Skeletal muscle satellite cell (primary cell): ENCODE data around the gene PARVA.

ENCODE experiments used
- H3K27me3 ChIP-seq: 2 replicates; pipeline ENCODE4 v1.7.0; 2013; ENCODE audit warnings: low read length; ENCODE audit not compliant: control insufficient read depth, insufficient read depth
- H3K36me3 ChIP-seq: 2 replicates; pipeline ENCODE4 v1.7.0; 2013; ENCODE audit warnings: mild to moderate bottlenecking, control low read depth, low read length; ENCODE audit not compliant: insufficient read depth
- H3K4me1 ChIP-seq: 2 replicates; pipeline ENCODE4 v1.7.0; 2013; ENCODE audit warnings: low read length; ENCODE audit not compliant: control insufficient read depth, insufficient read depth
- H3K4me2 ChIP-seq: 2 replicates; pipeline ENCODE4 v1.7.0; 2013; ENCODE audit warnings: mild to moderate bottlenecking, low read length
- H3K4me3 ChIP-seq: 2 replicates; pipeline ENCODE4 v1.7.0; 2013; ENCODE audit warnings: low read length
- H3K9ac ChIP-seq: 2 replicates; pipeline ENCODE4 v1.7.0; 2013; ENCODE audit warnings: mild to moderate bottlenecking, low read depth, low read length, moderate library complexity
- H3K9me3 ChIP-seq: replicated peaks from 2 replicates; pipeline ENCODE4 v1.7.0; 2013; ENCODE audit warnings: mild to moderate bottlenecking, control low read depth, low read length

The PARVA gene

GRCh38 chr11:12526789-12527188 lies 149.4 kb downstream of the PARVA start:
- no peak overlapping the region for H3K9ac ChIP-seq
- peaks cover 25% of the 10 kb centered on the region for H3K36me3 ChIP-seq
- H3K27me3 ChIP-seq, result no peaks in the 10 kb centered on the region
- H3K4me1 ChIP-seq, result peaks cover 20% of the 10 kb centered on the region
- no peak overlapping the region for H3K4me2 ChIP-seq
- H3K9me3 ChIP-seq, result no peaks in the 10 kb centered on the region
- no peak overlapping the region for H3K4me3 ChIP-seq

- Histone ChIP-seq H3K4me1 (peaks cover 20% of the 10 kb centered on the region), H3K27me3 (no peaks in the 10 kb centered on the region), H3K36me3 (peaks cover 36% of the 10 kb centered on the region), H3K9ac (no peak overlapping the region), H3K4me2 (no peak overlapping the region), H3K9me3 (no peaks in the 10 kb centered on the region), H3K4me3 (no peak overlapping the region)
These were observed 151.1 kb downstream of the PARVA start for GRCh38 chr11:12528487-12528886.

- Histone ChIP-seq H3K4me3 (no peak overlapping the region), H3K27me3 (no peaks in the 10 kb centered on the region), H3K36me3 (peaks cover 36% of the 10 kb centered on the region), H3K9ac (no peak overlapping the region), H3K4me1 (peaks cover 20% of the 10 kb centered on the region), H3K4me2 (no peak overlapping the region), H3K9me3 (no peaks in the 10 kb centered on the region)
These were observed 151.7 kb downstream of the PARVA start for GRCh38 chr11:12529041-12529440.

- H3K9ac ChIP-seq, result no peak overlapping the region
- peaks cover 36% of the 10 kb centered on the region for H3K36me3 ChIP-seq
- no peaks in the 10 kb centered on the region for H3K27me3 ChIP-seq
- no peak overlapping the region for H3K4me3 ChIP-seq
- no peaks in the 10 kb centered on the region for H3K9me3 ChIP-seq
- no peak overlapping the region for H3K4me2 ChIP-seq
- peaks cover 20% of the 10 kb centered on the region for H3K4me1 ChIP-seq
These were observed 152.4 kb downstream of the PARVA start for GRCh38 chr11:12529793-12530192.

- no peaks in the 10 kb centered on the region for H3K9me3 ChIP-seq
- H3K4me3 ChIP-seq, result no peak overlapping the region
- no peak overlapping the region for H3K4me2 ChIP-seq
- peaks cover 20% of the 10 kb centered on the region for H3K4me1 ChIP-seq
- no peaks in the 10 kb centered on the region for H3K27me3 ChIP-seq
- H3K9ac ChIP-seq, result no peak overlapping the region
- peaks cover 36% of the 10 kb centered on the region for H3K36me3 ChIP-seq
These were observed 153.6 kb downstream of the PARVA start for GRCh38 chr11:12531020-12531419.

- Histone ChIP-seq H3K9me3 (no peaks in the 10 kb centered on the region), H3K4me3 (no peak overlapping the region), H3K9ac (no peak overlapping the region)
These were observed 154.3 kb downstream of the PARVA start for GRCh38 chr11:12531681-12532080.

GRCh38 chr11:12532580-12532979 lies 155.2 kb downstream of the PARVA start:
- Histone ChIP-seq H3K4me1 (peaks cover 9% of the 10 kb centered on the region), H3K9ac (no peak overlapping the region), H3K36me3 (peaks cover 35% of the 10 kb centered on the region), H3K4me3 (no peak overlapping the region), H3K27me3 (no peaks in the 10 kb centered on the region), H3K9me3 (no peaks in the 10 kb centered on the region), H3K4me2 (no peak overlapping the region)

More at GRCh38 chr11:12531681-12532080, 154.3 kb downstream of the PARVA start:
- no peak overlapping the region for H3K4me2 ChIP-seq
- H3K36me3 ChIP-seq, result peaks cover 36% of the 10 kb centered on the region
- H3K27me3 ChIP-seq, result no peaks in the 10 kb centered on the region
- peaks cover 15% of the 10 kb centered on the region for H3K4me1 ChIP-seq

GRCh38 chr11:12534549-12534948 lies 157.2 kb downstream of the PARVA start:
- Histone ChIP-seq H3K9me3 (no peaks in the 10 kb centered on the region), H3K36me3 (peaks cover 21% of the 10 kb centered on the region), H3K4me1 (peaks cover 18% of the 10 kb centered on the region), H3K9ac (no peak overlapping the region), H3K27me3 (no peaks in the 10 kb centered on the region), H3K4me2 (no peak overlapping the region), H3K4me3 (no peak overlapping the region)

GRCh38 chr11:12535321-12535720 lies 157.9 kb downstream of the PARVA start:
- Histone ChIP-seq H3K4me1 (peaks cover 19% of the 10 kb centered on the region), H3K9ac (no peak overlapping the region), H3K27me3 (no peaks in the 10 kb centered on the region), H3K4me2 (no peak overlapping the region), H3K36me3 (peaks cover 20% of the 10 kb centered on the region), H3K4me3 (no peak overlapping the region), H3K9me3 (no peaks in the 10 kb centered on the region)

- H3K36me3 ChIP-seq, result peaks cover 11% of the 10 kb centered on the region
- no peak overlapping the region for H3K9ac ChIP-seq
- no peaks in the 10 kb centered on the region for H3K9me3 ChIP-seq
- no peak overlapping the region for H3K4me2 ChIP-seq
- no peak overlapping the region for H3K4me3 ChIP-seq
- H3K27me3 ChIP-seq, result no peaks in the 10 kb centered on the region
- H3K4me1 ChIP-seq, result peaks cover 32% of the 10 kb centered on the region
These were observed 159.2 kb downstream of the PARVA start for GRCh38 chr11:12536566-12536965.

- H3K4me1 ChIP-seq, result peaks cover 34% of the 10 kb centered on the region
- H3K36me3 ChIP-seq, result peaks cover 3% of the 10 kb centered on the region
- no peak overlapping the region for H3K4me3 ChIP-seq
- H3K9me3 ChIP-seq, result no peaks in the 10 kb centered on the region
- no peak overlapping the region for H3K4me2 ChIP-seq
- no peaks in the 10 kb centered on the region for H3K27me3 ChIP-seq
- H3K9ac ChIP-seq, result no peak overlapping the region
These were observed 160.5 kb downstream of the PARVA start for GRCh38 chr11:12537778-12538401.

- peak overlapping the region; percentile 57 for H3K9ac ChIP-seq
These were observed 161.6 kb downstream of the PARVA start for GRCh38 chr11:12538889-12539421.

More at GRCh38 chr11:12538889-12539421, 161.6 kb downstream of the PARVA start:
- H3K9me3 ChIP-seq, result no peaks in the 10 kb centered on the region
- H3K27me3 ChIP-seq, result no peaks in the 10 kb centered on the region
- no peaks in the 10 kb centered on the region for H3K36me3 ChIP-seq
- H3K4me2 ChIP-seq, result peak overlapping the region; percentile 12
- H3K4me1 ChIP-seq, result peaks cover 34% of the 10 kb centered on the region
- no peak overlapping the region for H3K4me3 ChIP-seq
